Measurements from ENCODE around the gene EVA1C. TPM values are rescaled to one million over a fixed set of nuclear protein-coding genes. Genes with fewer than 3 reads are reported as not detected.

Gene EVA1C
- total and polyA plus RNA-seq, 10 of the 15 experiments (the other 5 are each of a cell fraction or from before 2014, with no cell fraction given), result 0.13 to 0.56 (median 0.34) TPM; not detected in 7

GRCh38 chr21:32463889-32464300 lies 51.4 kb downstream of the EVA1C start:
- ChIA-PET POLR2A (no interaction called here), RAD21 (ENCODE audit: unreplicated experiment) (no interaction called here), SMC1A (ENCODE audit: uncharacterized antibody, unreplicated experiment) (no interaction called here), CTCF (no interaction called here)
- FAIRE-seq (no peak), DNase-seq (ENCODE audit: low read depth, low spot score) (no peak), ATAC-seq (no peak)
- H3K27ac ChIP-seq (ENCODE audit: control insufficient read depth, insufficient read depth), result no peak overlapping the region
- no peaks in the 10 kb centered on the region for H3K36me3 ChIP-seq (ENCODE audit: control insufficient read depth in 2 of 2, insufficient read depth in 2 of 2, low read length in 1 of 2)
- H3K9me3 ChIP-seq (replicated peaks; ENCODE audit: control insufficient read depth, insufficient read depth, low read length), result no peaks in the 10 kb centered on the region
- 46% methylated on average over 8 of the region's 8 CpGs for WGBS (ENCODE audit: insufficient coverage, insufficient replicate concordance, low lambda C conversion rate, missing lambda C conversion rate)
- no TSS peak for BruUV-seq (replicated peaks)
- H3K4me1 ChIP-seq (ENCODE audit: control insufficient read depth, insufficient read depth, low read length), result no peaks in the 10 kb centered on the region
- no peaks in the 10 kb centered on the region for H3K79me2 ChIP-seq (ENCODE audit: control insufficient read depth, insufficient read depth, low read length)
- no peak overlapping the region for H3K4me3 ChIP-seq
- no peak overlapping the region for H2AFZ ChIP-seq (ENCODE audit: control insufficient read depth, low read depth, low read length)
- H3K27me3 ChIP-seq (replicated peaks in 1 of 2; ENCODE audit: control insufficient read depth in 2 of 2, insufficient read depth in 2 of 2, low read length in 1 of 2), result 0 out of 4 replicates have a peak, but pooled peaks cover 0 to 1% of the 10 kb centered on the region in 2 experiments
- no peak overlapping the region for H3K4me2 ChIP-seq (ENCODE audit: control insufficient read depth, insufficient read depth)
- intact Hi-C loops (cut with micrococcal nuclease; ENCODE audit: unreplicated experiment), result no loop called here
- H4K20me1 ChIP-seq (ENCODE audit: control insufficient read depth, insufficient read depth), result no peaks in the 10 kb centered on the region
- in situ Hi-C loops (cut with MboI), result no loop called here
- no peak for TF ChIP-seq MTA2 (IDR thresholded peaks at IDR 0.05; ENCODE audit: low read depth)
- TF ChIP-seq CHD4 (IDR thresholded peaks at IDR 0.05), result no peak
- H3K9ac ChIP-seq (ENCODE audit: control insufficient read depth, insufficient read depth, low read length), result no peak overlapping the region

- CTCF ChIA-PET, result no interaction called here
- WGBS (ENCODE audit: insufficient coverage, insufficient replicate concordance, low lambda C conversion rate, missing lambda C conversion rate), result 48% methylated on average over 4 of the region's 4 CpGs
- no peak for FAIRE-seq
Observed at GRCh38 chr21:32467291-32467690, 54.8 kb downstream of the EVA1C start.

More at GRCh38 chr21:32467291-32467690, 54.8 kb downstream of the EVA1C start:
- Histone ChIP-seq H3K27me3 (replicated peaks in 1 of 2; ENCODE audit: control insufficient read depth in 2 of 2, insufficient read depth in 2 of 2, low read length in 1 of 2) (0 out of 4 replicates have a peak, but pooled peaks cover 0 to 1% of the 10 kb centered on the region in 2 experiments), H3K9me3 (replicated peaks; ENCODE audit: control insufficient read depth, insufficient read depth, low read length) (no peaks in the 10 kb centered on the region), H3K36me3 (ENCODE audit: control insufficient read depth in 2 of 2, insufficient read depth in 2 of 2, low read length in 1 of 2) (no peaks in the 10 kb centered on the region), H3K4me1 (ENCODE audit: control insufficient read depth, insufficient read depth, low read length) (no peaks in the 10 kb centered on the region), H4K20me1 (ENCODE audit: control insufficient read depth, insufficient read depth) (no peaks in the 10 kb centered on the region), H2AFZ (ENCODE audit: control insufficient read depth, low read depth, low read length) (no peak overlapping the region), H3K27ac (ENCODE audit: control insufficient read depth, insufficient read depth) (no peak overlapping the region), H3K4me3 (no peak overlapping the region), H3K79me2 (ENCODE audit: control insufficient read depth, insufficient read depth, low read length) (no peaks in the 10 kb centered on the region), H3K4me2 (ENCODE audit: control insufficient read depth, insufficient read depth) (no peak overlapping the region), H3K9ac (ENCODE audit: control insufficient read depth, insufficient read depth, low read length) (no peak overlapping the region)
- intact Hi-C loops (cut with micrococcal nuclease; ENCODE audit: unreplicated experiment), result no loop called here
- TF ChIP-seq FOXK2 (IDR thresholded peaks at IDR 0.05), result no peak
- no peak for TF ChIP-seq YBX1 (IDR thresholded peaks at IDR 0.05)
- TF ChIP-seq JUND (IDR thresholded peaks at IDR 0.05; ENCODE audit: low read depth, low read length), result no peak
- TF ChIP-seq, protein P1, sequence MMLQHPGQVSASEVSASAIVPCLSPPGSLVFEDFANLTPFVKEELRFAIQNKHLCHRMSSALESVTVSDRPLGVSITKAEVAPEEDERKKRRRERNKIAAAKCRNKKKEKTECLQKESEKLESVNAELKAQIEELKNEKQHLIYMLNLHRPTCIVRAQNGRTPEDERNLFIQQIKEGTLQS (IDR thresholded peaks at IDR 0.05; ENCODE audit: borderline replicate concordance, extremely low read depth, low read depth, low read length), result no peak
- TF ChIP-seq, protein P2, sequence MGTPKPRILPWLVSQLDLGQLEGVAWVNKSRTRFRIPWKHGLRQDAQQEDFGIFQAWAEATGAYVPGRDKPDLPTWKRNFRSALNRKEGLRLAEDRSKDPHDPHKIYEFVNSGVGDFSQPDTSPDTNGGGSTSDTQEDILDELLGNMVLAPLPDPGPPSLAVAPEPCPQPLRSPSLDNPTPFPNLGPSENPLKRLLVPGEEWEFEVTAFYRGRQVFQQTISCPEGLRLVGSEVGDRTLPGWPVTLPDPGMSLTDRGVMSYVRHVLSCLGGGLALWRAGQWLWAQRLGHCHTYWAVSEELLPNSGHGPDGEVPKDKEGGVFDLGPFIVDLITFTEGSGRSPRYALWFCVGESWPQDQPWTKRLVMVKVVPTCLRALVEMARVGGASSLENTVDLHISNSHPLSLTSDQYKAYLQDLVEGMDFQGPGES (IDR thresholded peaks at IDR 0.05), result no peak
- TF ChIP-seq ZBTB4 (CRISPR knock-in tag; IDR thresholded peaks at IDR 0.05), result no peak
- TF ChIP-seq NRF1 (conservative IDR thresholded peaks at IDR 0.05; ENCODE audit: low read depth, low read length), result no peak
- TF ChIP-seq IKZF1 (conservative IDR thresholded peaks at IDR 0.05), result no peak
- TF ChIP-seq RB1 (IDR thresholded peaks at IDR 0.05; ENCODE audit: borderline replicate concordance), result no peak
- TF ChIP-seq, protein P3, sequence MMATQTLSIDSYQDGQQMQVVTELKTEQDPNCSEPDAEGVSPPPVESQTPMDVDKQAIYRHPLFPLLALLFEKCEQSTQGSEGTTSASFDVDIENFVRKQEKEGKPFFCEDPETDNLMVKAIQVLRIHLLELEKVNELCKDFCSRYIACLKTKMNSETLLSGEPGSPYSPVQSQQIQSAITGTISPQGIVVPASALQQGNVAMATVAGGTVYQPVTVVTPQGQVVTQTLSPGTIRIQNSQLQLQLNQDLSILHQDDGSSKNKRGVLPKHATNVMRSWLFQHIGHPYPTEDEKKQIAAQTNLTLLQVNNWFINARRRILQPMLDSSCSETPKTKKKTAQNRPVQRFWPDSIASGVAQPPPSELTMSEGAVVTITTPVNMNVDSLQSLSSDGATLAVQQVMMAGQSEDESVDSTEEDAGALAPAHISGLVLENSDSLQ (IDR thresholded peaks at IDR 0.05), result no peak
- BruUV-seq (replicated peaks), result no TSS peak
- RAD21 ChIA-PET (ENCODE audit: unreplicated experiment), result no interaction called here
- in situ Hi-C loops (cut with MboI), result no loop called here
- ATAC-seq, result no peak
- POLR2A ChIA-PET, result no interaction called here
- SMC1A ChIA-PET (ENCODE audit: uncharacterized antibody, unreplicated experiment), result no interaction called here
- DNase-seq (ENCODE audit: low read depth, low spot score), result no peak
